ENCODE data around the gene ALKBH8. TPM values are rescaled to one million over a fixed set of nuclear protein-coding genes. Genes with fewer than 3 reads are reported as not detected.
"Not testable (repeated sequence)": the region's sequence is repeated elsewhere in the genome, so short reads cannot be mapped to it uniquely, and the experiment has no call there.

ALKBH8 gene
- total RNA-seq, 1 donor from 2014 or later: 12.4 TPM

DNA sequence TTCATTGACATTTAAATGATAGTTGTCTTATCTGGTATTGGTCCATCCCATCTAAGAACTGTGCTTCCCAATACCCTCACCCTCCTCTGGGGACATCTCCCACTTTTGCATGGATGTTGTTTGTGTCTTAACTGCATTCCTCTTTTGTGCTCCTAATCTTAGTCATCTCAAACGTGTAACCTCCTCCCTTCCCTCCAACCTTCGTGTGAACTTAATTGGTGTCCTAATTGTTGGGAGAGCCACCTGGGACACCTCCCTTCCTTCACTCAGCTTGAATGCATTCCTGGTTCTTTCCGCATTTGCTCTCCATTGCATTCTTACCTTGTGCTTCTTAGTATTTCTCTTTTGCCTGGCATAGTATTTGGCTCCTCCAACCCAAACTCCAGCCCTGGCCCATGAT is 15.6 kb upstream of the ALKBH8 start:
- H3K27me3 ChIP-seq (ENCODE audit: control insufficient read depth, insufficient read depth, low read length): no peaks in the 10 kb centered on the region
- no peaks in the 10 kb centered on the region for H3K36me3 ChIP-seq (ENCODE audit: control insufficient read depth, insufficient read depth, low read length)
- no peak for FAIRE-seq
- no peak overlapping the region for H3K4me3 ChIP-seq (ENCODE audit: low read depth, low read length)
- TF ChIP-seq, protein P1, sequence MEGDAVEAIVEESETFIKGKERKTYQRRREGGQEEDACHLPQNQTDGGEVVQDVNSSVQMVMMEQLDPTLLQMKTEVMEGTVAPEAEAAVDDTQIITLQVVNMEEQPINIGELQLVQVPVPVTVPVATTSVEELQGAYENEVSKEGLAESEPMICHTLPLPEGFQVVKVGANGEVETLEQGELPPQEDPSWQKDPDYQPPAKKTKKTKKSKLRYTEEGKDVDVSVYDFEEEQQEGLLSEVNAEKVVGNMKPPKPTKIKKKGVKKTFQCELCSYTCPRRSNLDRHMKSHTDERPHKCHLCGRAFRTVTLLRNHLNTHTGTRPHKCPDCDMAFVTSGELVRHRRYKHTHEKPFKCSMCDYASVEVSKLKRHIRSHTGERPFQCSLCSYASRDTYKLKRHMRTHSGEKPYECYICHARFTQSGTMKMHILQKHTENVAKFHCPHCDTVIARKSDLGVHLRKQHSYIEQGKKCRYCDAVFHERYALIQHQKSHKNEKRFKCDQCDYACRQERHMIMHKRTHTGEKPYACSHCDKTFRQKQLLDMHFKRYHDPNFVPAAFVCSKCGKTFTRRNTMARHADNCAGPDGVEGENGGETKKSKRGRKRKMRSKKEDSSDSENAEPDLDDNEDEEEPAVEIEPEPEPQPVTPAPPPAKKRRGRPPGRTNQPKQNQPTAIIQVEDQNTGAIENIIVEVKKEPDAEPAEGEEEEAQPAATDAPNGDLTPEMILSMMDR (IDR thresholded peaks at IDR 0.05; ENCODE audit: insufficient read depth, low read length, severe bottlenecking): no peak
- DNase-seq (ENCODE audit: low read depth): no peak

DNA sequence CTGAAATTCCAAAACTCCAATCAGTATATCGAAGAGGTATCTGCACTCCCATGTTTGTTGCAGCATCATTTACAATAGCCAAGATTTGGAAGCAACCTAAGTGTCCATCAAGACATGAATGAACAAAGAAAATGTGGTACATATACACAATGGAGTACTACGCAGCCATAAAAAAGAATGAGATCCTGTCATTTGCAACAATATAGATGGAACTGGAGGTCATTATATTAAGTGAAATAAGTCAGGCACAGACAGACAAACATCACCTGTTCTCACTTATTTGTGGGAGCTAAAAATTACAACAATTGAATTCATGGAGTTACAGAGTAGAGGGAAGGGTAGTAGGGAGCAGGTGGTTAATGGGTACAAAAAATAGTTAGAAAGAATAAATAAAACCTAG is 13.6 kb upstream of the ALKBH8 start:
- not testable (repeated sequence) for FAIRE-seq

DNA sequence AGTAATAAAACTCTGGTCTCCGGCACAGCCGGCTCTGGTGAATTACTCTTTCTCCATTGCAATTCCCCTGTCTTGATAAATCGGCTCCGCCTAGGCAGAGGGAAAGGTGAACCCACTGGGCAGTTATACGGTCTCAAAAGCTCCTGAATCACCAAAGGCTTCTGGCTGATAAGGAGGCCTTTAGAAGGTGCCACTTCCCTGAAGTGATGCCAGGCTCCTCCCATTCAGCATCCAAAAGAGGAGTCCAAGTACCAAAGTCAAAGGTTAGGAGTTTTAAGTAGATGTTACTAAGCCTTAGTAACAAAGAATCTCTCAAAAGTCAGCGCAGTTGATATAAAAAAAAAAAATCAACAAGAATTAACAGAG is 11.8 kb upstream of the ALKBH8 start:
- Histone ChIP-seq H3K4me3 (ENCODE audit: low read depth, low read length) (no peak overlapping the region), H3K36me3 (ENCODE audit: control insufficient read depth, insufficient read depth, low read length) (no peaks in the 10 kb centered on the region), H3K27me3 (ENCODE audit: control insufficient read depth, insufficient read depth, low read length) (no peaks in the 10 kb centered on the region)
- DNase-seq (ENCODE audit: low read depth) (no peak), FAIRE-seq (no peak)
- TF ChIP-seq, protein P1 (IDR thresholded peaks at IDR 0.05; ENCODE audit: insufficient read depth, low read length, severe bottlenecking): no peak

More for the DNA sequence above, 13.6 kb upstream of the ALKBH8 start:
- not testable (repeated sequence) for DNase-seq (ENCODE audit: low read depth); H3K36me3 ChIP-seq (ENCODE audit: control insufficient read depth, insufficient read depth, low read length); H3K4me3 ChIP-seq (ENCODE audit: low read depth, low read length); H3K27me3 ChIP-seq (ENCODE audit: control insufficient read depth, insufficient read depth, low read length)

DNA sequence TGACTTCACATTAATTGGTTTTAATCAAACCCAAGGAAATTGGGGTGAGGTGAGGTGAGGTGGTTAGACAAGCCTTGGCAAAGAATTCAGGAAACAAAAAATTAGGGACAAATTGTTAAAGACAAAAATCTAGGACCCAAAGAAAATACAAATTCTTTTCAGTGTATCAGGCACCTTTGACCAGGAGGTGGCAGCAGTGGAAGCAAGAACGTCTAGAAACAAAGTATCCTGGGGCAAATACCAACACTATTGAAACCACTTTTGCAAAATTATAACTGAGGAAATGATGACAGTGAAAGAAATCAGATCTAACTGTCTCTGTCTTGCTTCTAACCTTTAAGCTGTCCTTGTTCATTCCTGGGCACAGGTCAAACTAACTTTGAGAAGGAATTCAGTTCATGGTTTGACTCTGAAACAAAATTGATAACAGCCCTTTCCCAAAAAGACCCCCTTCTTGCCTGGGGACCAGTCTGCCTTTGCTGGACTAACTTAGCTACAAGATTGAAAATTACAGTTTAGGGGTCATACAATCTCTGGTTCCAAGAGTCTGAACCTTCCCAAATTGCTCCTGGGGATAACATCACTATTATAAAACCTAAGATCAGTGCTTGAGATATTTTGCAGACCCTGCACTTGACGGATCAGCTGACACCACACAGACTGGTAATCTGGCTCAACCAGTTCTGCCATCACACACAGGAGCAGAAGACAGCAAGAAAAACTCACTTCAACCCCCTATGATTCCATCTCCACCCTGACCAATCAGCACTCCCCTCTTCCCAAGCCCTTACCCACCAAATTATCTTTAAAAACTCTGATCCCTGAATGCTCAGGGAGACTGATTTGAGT is 11.2 kb upstream of the ALKBH8 start:
- DNase-seq (ENCODE audit: low read depth) (peak; percentile 41), FAIRE-seq (peak; percentile 18)
- TF ChIP-seq, protein P1 (IDR thresholded peaks at IDR 0.05; ENCODE audit: insufficient read depth, low read length, severe bottlenecking): peak; percentile 61
- H3K36me3 ChIP-seq (ENCODE audit: control insufficient read depth, insufficient read depth, low read length); H3K4me3 ChIP-seq (ENCODE audit: low read depth, low read length); H3K27me3 ChIP-seq (ENCODE audit: control insufficient read depth, insufficient read depth, low read length): not testable (repeated sequence)

DNA sequence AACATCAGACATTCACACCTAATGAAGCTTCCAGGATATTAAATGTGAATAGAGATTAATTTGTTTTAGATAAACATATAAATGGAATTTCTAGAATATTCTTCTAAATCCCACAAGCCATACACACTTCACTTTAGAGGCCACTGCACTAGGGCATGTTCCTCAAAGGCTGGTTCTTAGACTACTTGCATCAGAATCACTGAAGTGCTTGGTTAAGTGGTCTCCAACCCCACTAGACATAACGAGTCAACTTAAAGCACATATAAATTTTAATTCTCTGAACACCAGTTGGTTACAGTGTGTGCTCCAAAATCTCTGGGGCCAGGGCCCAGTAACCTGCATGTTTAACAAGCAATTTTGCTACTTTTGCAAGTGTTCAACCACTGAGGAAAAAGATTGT is 7.9 kb upstream of the ALKBH8 start:
- FAIRE-seq: no peak
- DNase-seq (ENCODE audit: low read depth): no peak
- no peak overlapping the region for H3K4me3 ChIP-seq (ENCODE audit: low read depth, low read length)
- H3K27me3 ChIP-seq (ENCODE audit: control insufficient read depth, insufficient read depth, low read length): no peaks in the 10 kb centered on the region
- TF ChIP-seq, protein P1 (IDR thresholded peaks at IDR 0.05; ENCODE audit: insufficient read depth, low read length, severe bottlenecking): no peak
- no peaks in the 10 kb centered on the region for H3K36me3 ChIP-seq (ENCODE audit: control insufficient read depth, insufficient read depth, low read length)

DNA sequence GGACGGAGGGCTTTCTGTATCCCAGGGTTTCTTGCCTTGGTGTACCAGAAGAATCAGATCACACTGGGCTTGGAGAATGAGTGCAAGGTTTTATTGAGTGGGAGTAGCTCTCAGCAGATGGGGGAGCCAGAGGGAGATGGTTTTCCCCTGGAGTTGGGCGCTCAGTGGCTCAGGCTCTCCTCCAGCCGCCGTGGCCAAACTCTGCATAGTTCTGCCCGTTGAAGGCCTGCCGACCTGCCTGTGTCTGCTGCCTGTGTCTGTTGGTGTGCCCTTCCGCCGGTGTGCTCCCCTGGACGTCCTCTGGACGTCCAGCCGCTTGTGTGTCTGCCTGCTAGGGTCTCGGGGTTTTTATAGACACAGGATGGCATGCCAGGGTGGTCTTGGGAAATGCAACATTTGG is 4.5 kb upstream of the ALKBH8 start:
- TF ChIP-seq, protein P1 (IDR thresholded peaks at IDR 0.05; ENCODE audit: insufficient read depth, low read length, severe bottlenecking): no peak
- FAIRE-seq (no peak), DNase-seq (ENCODE audit: low read depth) (no peak)
- no peak overlapping the region for H3K4me3 ChIP-seq (ENCODE audit: low read depth, low read length)
- no peaks in the 10 kb centered on the region for H3K27me3 ChIP-seq (ENCODE audit: control insufficient read depth, insufficient read depth, low read length)
- H3K36me3 ChIP-seq (ENCODE audit: control insufficient read depth, insufficient read depth, low read length): no peaks in the 10 kb centered on the region
